ENCODE data around the gene TPR.
A peak's percentile ranks its signal among the peaks of the same experiment; 100 is the strongest.

The TPR gene

DNA sequence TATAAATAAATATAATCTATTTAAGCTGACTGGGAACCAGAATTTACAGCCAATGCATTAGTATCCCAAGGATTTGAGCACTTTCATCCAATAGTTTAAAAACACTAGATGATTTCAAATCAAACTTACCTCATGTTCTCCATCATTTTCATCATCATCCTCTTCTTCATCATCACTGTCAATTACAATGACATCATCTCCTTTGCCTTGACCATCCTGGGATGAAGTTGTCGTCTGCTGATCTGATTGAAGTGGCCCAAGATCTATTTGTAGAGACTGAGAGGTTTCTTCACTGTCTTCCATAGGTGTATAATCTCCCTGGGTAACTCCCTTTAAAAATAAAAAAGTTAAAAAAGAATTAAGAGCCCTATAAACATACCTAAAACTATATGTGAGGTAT, 47.7 kb downstream of the TPR start:
- no peak for DNase-seq (ENCODE audit: low read depth in 3 of 3)

DNA sequence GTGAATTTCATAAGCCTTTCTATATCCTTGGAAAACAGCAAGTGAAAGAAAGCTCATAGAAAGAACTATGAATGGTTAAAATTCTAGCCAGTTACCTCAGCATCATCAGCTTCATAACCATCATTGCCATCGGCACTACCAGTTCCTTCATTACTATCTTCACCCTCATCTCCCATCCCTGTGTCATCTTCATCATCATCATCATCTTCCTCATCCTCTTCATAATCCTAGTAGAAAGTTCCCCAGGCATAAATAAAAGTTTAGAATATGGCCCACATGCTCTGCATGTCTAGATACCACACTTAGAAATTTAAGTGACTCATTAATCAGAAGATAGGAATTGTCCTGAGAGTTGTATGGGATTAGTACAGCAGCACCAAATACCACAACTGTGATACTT, 49.0 kb downstream of the TPR start:
- no peak for DNase-seq (ENCODE audit: low read depth in 3 of 3)

DNA sequence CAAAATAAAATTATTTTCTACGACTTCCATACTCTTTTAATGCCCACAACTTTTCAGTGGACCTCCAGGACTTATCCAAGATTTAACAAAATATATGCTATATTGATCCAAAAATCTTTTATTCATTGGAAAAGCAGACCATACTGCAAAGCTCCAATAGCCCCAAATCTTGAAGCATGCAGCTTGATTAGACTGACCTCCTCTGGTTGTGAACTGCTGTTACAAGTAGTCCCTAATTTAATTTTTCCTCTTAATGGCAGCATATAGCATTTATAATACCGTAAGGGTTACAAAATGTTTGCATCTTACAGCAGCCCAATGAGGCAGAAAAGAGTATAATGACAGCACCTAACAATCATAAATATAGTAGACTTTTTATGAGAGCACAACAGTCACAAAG, 49.8 kb downstream of the TPR start:
- DNase-seq (ENCODE audit: low read depth in 3 of 3) = no peak

DNA sequence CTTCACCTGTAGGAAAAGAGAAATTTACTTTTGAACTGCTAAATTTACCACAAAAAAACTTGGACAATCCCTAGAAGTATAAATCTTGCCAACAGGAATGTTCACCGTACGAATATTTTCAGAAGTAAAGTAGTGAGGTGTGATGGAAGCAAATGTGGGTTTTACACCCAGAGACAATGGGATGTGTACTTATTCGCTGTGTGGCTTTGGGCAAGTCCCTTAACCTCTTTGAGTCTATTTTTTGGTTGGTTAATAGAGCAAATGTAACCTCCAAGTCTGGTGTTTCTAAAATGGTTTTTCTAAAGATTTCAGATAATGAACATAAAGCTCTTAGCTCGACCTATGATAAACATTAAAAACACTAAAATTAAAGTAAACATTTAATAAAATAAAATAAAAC, 51.2 kb downstream of the TPR start:
- no peak for DNase-seq (ENCODE audit: low read depth in 3 of 3)

GRCh38 chr1:186315570-186315969, 59.5 kb downstream of the TPR start:
- no peak for DNase-seq (ENCODE audit: low read depth in 3 of 3)

DNA sequence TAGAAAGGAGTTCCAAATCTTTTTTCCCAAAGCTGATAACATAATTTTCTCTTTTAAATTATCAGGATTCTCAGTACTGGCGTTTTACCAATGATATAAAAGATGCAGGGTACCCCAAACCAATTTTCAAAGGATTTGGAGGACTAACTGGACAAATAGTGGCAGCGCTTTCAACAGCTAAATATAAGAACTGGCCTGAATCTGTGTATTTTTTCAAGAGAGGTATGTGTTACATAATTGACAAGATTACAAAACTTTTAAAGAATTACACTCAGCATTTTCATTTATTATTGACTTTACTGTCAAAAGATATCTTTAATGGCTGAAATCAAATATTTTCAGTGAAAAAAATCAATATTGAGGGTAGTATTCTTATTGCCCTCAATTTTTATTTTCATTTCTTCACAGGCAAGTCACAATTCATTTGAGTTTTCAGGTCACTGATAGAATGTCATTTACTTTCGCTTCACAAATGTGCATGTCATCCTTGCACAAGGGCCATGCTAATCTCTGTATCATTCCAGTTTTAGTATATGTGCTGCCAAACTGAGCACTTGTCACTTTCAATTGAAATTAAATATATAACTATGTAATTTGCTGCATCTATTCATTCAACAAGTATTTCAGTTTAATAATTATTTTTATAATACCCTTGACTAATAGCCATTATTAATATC, 63.5 kb downstream of the TPR start:
- DNase-seq (ENCODE audit: low read depth in 3 of 3) = no peak

DNA sequence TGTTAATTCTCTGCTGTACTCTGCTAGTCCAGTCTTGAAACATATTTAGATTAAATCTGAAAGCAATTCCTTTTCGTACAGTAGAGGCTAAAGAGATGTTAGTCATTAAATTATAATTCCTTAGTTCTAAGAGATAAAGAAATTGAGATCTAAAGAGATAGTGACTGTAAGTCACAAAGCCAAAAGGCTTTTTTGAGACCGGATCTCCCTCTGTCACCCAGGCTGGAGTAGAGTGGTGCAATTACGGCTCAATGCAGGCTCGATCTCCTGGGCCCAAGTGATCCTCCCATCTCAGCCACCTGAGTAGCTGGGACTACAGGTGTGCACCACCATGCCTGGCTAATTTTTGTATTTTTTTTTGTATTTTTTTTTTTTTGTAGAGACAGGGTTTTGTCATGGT, 64.7 kb downstream of the TPR start:
- no peak for DNase-seq (ENCODE audit: low read depth in 3 of 3)

- no peak for DNase-seq (ENCODE audit: low read depth in 3 of 3)
These were observed 66.6 kb downstream of the TPR start for GRCh38 chr1:186308264-186309060.

GRCh38 chr1:186307445-186307844, 67.6 kb downstream of the TPR start:
- DNase-seq (ENCODE audit: low read depth in 3 of 3) = no peak

- no peak for DNase-seq (ENCODE audit: low read depth in 3 of 3)
These were observed 68.5 kb downstream of the TPR start for GRCh38 chr1:186306533-186306932.

DNA sequence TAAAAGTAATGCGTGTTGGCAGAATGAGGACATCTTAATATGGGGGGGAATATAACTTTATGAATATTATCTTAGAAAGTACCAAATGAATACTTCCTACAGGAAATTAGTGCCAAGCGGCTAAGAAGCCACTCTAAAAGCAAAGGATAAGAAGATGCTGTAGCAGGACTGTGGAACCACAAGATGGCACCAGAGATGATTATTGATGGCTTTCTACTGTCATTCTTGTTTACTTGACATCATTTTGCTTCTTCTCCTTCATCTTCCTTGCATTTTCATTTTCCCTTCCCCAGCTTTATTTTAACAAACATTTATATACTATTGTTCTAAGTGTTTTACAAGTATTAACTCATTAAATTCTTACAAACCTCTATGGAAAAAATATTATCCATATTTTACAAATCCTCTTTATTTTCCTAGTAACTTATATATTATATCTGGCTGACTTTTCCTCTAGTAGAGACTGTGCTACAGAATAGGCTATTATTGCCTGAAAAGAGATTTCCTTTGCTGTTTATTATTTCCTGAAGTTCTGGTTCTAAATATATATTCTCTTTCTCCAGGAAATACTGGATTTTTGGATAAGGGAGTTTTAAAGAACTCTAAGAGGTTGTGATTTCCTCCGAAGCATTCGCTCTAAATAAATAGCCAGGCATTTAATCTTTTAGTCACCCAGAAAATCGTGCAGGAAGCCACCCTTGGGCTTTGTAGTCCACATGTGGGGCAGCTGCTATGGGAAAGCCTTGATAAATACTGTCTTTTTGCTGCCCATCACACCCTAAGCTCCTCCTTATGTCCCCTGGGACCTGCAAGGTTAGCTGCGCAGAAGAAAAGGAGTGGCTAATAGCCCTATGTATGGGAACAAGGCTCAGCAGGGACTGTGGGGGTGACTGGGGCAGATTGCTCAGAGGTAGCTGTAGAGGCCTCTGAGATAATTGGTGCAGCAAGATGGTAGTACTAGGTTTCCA, 69.8 kb downstream of the TPR start:
- DNase-seq (ENCODE audit: low read depth in 3 of 3) = no peak

DNA sequence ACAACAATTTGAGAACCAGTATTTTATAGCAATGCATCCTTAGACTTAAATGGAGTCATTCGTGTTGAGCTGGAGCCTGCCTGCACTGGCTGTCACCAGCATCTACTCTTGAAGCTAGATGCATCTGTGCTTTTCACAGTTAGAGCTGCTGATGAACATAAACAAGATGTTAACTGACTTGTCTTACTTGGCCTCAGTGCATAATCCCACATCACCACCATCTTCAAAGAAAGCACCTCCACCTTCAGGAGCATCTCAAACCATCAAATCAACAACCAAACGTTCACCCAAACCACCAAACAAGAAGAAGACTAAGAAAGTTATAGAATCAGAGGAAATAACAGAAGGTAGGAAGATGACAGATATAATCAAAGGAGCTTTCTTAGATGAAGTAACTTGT, 71.1 kb downstream of the TPR start:
- no peak for DNase-seq (ENCODE audit: low read depth in 3 of 3)

DNA sequence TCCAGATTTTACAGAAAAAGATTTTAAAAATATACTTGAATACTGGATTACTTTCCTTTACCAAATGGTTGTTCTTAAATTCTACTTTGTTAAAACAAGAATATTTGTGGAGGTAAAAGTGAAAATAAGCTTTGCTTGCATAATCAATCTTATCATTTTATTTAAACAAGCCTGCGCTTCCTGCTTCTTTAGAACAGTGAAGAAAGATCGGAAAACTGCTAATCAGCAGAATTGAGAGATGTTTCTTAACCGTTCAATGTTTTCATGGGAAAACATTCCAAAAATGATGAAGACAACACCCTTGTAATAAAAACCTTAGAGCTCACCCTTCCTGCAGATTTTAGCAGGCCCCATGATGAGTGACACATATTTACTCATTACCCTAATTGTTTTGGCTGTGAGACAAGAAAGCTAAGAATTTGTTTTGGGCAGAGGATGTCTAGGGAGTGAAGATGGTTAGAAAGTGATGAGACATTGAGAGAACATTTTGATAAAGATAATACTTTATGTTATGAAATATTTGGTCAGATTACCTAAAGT, 72.6 kb downstream of the TPR start:
- no peak for DNase-seq (ENCODE audit: low read depth in 3 of 3)

- peak in 1 of 3 donors; percentile 29 for DNase-seq (ENCODE audit: low read depth in 3 of 3)
These were observed 73.6 kb downstream of the TPR start for GRCh38 chr1:186301448-186301847.

GRCh38 chr1:186300056-186300455, 75.0 kb downstream of the TPR start:
- no peak for DNase-seq (ENCODE audit: low read depth in 3 of 3)

DNA sequence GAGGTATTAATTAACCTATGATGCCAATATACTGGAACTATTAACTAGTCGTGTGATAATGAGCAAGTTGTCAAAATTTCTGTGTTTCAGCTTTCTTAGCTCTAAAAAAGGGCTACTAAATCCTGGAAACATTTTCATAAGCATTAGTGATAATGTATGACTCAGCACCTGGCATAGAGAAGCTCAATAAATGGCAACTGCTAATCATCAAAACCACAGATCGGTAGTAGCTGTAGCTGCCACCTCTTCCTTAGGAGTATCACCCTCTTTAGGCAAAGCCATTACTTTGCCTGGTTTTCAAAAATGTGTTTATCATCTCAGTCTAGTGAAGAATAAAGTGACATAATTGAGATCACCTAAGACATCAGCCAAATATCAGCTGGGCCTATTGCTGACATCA, 75.5 kb downstream of the TPR start:
- no peak for DNase-seq (ENCODE audit: low read depth in 3 of 3)

- DNase-seq (ENCODE audit: low read depth in 3 of 3) = no peak
These were observed 76.2 kb downstream of the TPR start for GRCh38 chr1:186298851-186299250.

- DNase-seq (ENCODE audit: low read depth in 3 of 3) = no peak
These were observed 77.5 kb downstream of the TPR start for GRCh38 chr1:186297439-186298045.

DNA sequence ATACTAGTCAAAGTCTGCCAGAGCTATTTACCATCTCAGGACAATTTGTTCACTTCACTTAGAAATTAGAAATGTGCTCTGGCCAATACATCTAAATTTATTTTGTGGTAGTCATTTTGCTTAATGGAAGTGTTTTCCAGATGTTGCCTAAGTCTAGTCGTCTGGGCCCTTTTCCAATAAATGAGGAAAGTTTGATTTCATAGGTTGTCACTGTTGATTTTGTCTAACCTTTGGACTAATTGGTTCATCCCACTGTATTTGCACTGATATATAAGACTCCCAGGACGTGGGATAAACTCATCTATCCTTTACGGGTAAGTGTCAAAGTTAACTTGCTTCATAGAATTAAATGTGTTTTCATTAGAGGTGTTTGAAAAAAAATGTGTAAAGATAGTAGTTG, 79.1 kb downstream of the TPR start, which contains the start of gene PRG4:
Gene PRG4, plus strand, starts transcription at position 300 of the 400 bp plus-strand sequence.
- DNase-seq (ENCODE audit: low read depth in 3 of 3) = no peak

DNA sequence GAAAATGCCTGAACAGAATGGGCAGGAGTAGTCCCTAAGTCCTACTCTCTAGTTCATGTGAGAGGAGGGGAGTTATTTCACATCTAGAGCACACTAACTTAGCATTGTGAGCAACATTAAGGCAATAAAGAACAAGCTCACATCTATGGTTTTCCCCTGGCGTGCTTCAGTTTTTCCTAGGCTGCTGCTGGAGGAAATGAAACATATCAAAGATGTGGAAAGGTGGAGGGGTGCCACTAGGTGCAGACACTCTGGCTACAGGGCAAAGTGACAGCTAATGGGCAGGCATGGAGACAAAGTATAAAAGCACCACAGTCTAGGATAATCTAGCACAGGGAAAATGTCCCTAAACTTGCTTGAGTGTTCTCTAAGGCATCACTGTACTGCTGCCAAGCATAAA, 82.2 kb downstream of the TPR start:
- DNase-seq (ENCODE audit: low read depth in 3 of 3) = no peak

DNA sequence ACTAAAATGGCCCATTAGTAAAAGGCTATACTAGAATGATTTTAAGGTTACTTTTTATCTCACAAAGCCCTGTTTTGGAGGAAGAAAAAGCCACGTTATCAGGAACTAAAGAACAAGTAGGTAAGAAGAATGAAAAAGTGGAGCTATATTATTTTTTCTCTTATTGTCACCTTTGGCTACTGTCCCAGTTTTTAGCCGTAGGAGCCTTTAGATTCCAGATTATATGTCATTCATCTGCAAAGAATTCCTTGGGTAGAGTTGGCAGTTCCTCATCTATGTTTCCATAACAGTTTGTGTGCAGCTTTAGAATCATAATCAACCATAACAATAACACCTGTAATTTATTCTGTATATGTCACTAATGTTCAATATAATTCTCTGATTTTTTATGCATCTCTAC, 83.8 kb downstream of the TPR start:
- no peak for DNase-seq (ENCODE audit: low read depth in 3 of 3)
